ENCODE results near the gene FMNL3.

FMNL3 gene

GRCh38 chr12:49588721-49589516, 118.3 kb downstream of the FMNL3 start:
- DNase-seq (ENCODE audit: low spot score) = peak; percentile 10

GRCh38 chr12:49588281-49588680, 118.9 kb downstream of the FMNL3 start:
- DNase-seq (ENCODE audit: low spot score) = peak; percentile 6

- no peak for DNase-seq (ENCODE audit: low spot score)
Measured at GRCh38 chr12:49587174-49587908, 119.9 kb downstream of the FMNL3 start.

Measured in AG20443 (cell line).